ENCODE measurements around the gene AAK1. TPM values are rescaled to one million over a fixed set of nuclear protein-coding genes. Genes with fewer than 3 reads are reported as not detected.

Gene AAK1
- total RNA-seq, 2 donors from 2014 or later, result 70.7 to 77.3 TPM

- no peaks in the 10 kb centered on the region for H3K27me3 ChIP-seq (replicated peaks; ENCODE audit: insufficient read depth)
- H3K4me1 ChIP-seq (replicated peaks), result peaks cover 3% of the 10 kb centered on the region
- WGBS, result 96% methylated on average over 9 of the region's 9 CpGs
- no peaks in the 10 kb centered on the region for H3K9me3 ChIP-seq
- H3K27ac ChIP-seq, result no peak overlapping the region
- intact Hi-C loops (cut with DNase I), result no loop called here
- no peak for DNase-seq (ENCODE audit: low spot score)
- H3K4me3 ChIP-seq, result no peak overlapping the region
- H3K36me3 ChIP-seq, result no peaks in the 10 kb centered on the region
- no peak for TF ChIP-seq CTCF (IDR thresholded peaks at IDR 0.05)
- TF ChIP-seq POLR2A (IDR thresholded peaks at IDR 0.05), result no peak
- no peak for TF ChIP-seq POLR2AphosphoS5 (IDR thresholded peaks at IDR 0.05)
Measured at GRCh38 chr2:69584127-69584889, 59.2 kb downstream of the AAK1 start.

- 91% methylated on average over 3 of the region's 3 CpGs for WGBS
- intact Hi-C loops (cut with DNase I), result no loop called here
- H3K4me3 ChIP-seq, result no peak overlapping the region
- no peak for DNase-seq (ENCODE audit: low spot score)
- H3K4me1 ChIP-seq (replicated peaks), result no peaks in the 10 kb centered on the region
- H3K27me3 ChIP-seq (replicated peaks; ENCODE audit: insufficient read depth), result no peaks in the 10 kb centered on the region
- TF ChIP-seq CTCF (IDR thresholded peaks at IDR 0.05), result no peak
- no peak for TF ChIP-seq POLR2A (IDR thresholded peaks at IDR 0.05)
- no peak for TF ChIP-seq POLR2AphosphoS5 (IDR thresholded peaks at IDR 0.05)
- H3K36me3 ChIP-seq, result no peaks in the 10 kb centered on the region
- no peak overlapping the region for H3K27ac ChIP-seq
- no peaks in the 10 kb centered on the region for H3K9me3 ChIP-seq
Measured at GRCh38 chr2:69583321-69583833, 60.2 kb downstream of the AAK1 start.

GRCh38 chr2:69582582-69583176 is 60.9 kb downstream of the AAK1 start:
- no peak overlapping the region for H3K4me3 ChIP-seq
- no peaks in the 10 kb centered on the region for H3K27me3 ChIP-seq (replicated peaks; ENCODE audit: insufficient read depth)
- intact Hi-C loops (cut with DNase I), result no loop called here
- no peaks in the 10 kb centered on the region for H3K36me3 ChIP-seq
- WGBS, result 43% methylated on average over 3 of the region's 3 CpGs
- no peak for DNase-seq (ENCODE audit: low spot score)
- TF ChIP-seq POLR2A (IDR thresholded peaks at IDR 0.05) (no peak), CTCF (IDR thresholded peaks at IDR 0.05) (no peak), POLR2AphosphoS5 (IDR thresholded peaks at IDR 0.05) (no peak)
- no peaks in the 10 kb centered on the region for H3K4me1 ChIP-seq (replicated peaks)
- no peaks in the 10 kb centered on the region for H3K9me3 ChIP-seq
- no peak overlapping the region for H3K27ac ChIP-seq

- no peaks in the 10 kb centered on the region for H3K36me3 ChIP-seq
- WGBS, result 77% methylated on average over 14 of the region's 14 CpGs
- H3K27ac ChIP-seq, result no peak overlapping the region
- no peaks in the 10 kb centered on the region for H3K27me3 ChIP-seq (replicated peaks; ENCODE audit: insufficient read depth)
- no peaks in the 10 kb centered on the region for H3K9me3 ChIP-seq
- DNase-seq (ENCODE audit: low spot score), result no peak
- no peaks in the 10 kb centered on the region for H3K4me1 ChIP-seq (replicated peaks)
- H3K4me3 ChIP-seq, result no peak overlapping the region
- TF ChIP-seq CTCF (IDR thresholded peaks at IDR 0.05), result no peak
- no peak for TF ChIP-seq POLR2AphosphoS5 (IDR thresholded peaks at IDR 0.05)
- TF ChIP-seq POLR2A (IDR thresholded peaks at IDR 0.05), result no peak
- intact Hi-C loops (cut with DNase I), result no loop called here
Measured at GRCh38 chr2:69581774-69582581, 61.6 kb downstream of the AAK1 start.

All from prostate gland (tissue), 2 donors.